ENCODE measurements around the gene ZCWPW1.

Gene ZCWPW1

DNA sequence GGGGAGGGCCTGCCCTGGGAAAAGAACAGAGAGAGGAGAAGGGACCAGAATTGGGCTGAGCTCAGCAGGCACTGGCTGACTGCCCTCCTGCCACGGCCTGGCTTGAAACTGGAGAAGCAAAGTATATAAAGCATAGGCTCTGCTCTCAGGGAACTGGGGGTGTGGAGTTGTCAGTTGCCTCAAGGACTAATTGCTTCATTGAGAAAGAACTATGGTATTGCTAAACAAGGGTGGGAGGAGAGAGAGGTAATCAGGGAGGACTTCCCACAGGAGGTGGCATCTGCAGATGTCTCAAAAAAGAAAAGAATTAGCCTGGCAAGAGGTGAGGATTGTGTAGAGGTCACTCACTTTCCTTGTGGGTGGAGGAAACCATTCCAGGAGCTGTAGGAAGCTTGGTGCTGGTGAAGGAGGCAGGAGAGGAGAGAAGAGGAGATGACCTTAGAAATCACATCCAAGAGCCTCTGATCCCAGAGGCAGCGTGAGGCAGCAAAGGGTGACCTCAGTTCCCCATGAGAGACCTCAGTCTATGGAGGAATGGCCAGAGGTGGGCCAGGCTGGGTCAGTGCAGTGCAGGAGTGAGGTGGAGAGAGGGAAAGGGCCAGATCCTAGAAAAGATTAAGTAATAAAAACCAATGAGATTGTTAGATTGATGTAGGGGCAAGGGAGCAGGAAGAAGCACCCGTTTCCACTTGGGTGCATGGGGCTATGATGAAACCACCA is 68.2 kb downstream of the ZCWPW1 start:
- Histone ChIP-seq H3K9ac (no peak overlapping the region), H3K36me3 (ENCODE audit: control insufficient read depth, insufficient read depth, low read length) (no peaks in the 10 kb centered on the region), H3K79me2 (no peaks in the 10 kb centered on the region), H2AFZ (no peak overlapping the region), H3K27ac (no peak overlapping the region), H3K4me3 (ENCODE audit: low read depth, low read length) (no peak overlapping the region), H3K27me3 (ENCODE audit: control insufficient read depth, insufficient read depth, low read length) (no peaks in the 10 kb centered on the region), H3K4me1 (no peaks in the 10 kb centered on the region), H3K9me3 (ENCODE audit: control insufficient read depth, low read length) (no peaks in the 10 kb centered on the region), H3K4me2 (ENCODE audit: low read length) (no peak overlapping the region)
- TF ChIP-seq, protein P1, sequence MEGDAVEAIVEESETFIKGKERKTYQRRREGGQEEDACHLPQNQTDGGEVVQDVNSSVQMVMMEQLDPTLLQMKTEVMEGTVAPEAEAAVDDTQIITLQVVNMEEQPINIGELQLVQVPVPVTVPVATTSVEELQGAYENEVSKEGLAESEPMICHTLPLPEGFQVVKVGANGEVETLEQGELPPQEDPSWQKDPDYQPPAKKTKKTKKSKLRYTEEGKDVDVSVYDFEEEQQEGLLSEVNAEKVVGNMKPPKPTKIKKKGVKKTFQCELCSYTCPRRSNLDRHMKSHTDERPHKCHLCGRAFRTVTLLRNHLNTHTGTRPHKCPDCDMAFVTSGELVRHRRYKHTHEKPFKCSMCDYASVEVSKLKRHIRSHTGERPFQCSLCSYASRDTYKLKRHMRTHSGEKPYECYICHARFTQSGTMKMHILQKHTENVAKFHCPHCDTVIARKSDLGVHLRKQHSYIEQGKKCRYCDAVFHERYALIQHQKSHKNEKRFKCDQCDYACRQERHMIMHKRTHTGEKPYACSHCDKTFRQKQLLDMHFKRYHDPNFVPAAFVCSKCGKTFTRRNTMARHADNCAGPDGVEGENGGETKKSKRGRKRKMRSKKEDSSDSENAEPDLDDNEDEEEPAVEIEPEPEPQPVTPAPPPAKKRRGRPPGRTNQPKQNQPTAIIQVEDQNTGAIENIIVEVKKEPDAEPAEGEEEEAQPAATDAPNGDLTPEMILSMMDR (IDR thresholded peaks at IDR 0.05) = no peak

- Histone ChIP-seq H3K4me3 (ENCODE audit: low read depth, low read length) (no peak overlapping the region), H3K79me2 (no peaks in the 10 kb centered on the region), H3K9ac (no peak overlapping the region), H3K36me3 (ENCODE audit: control insufficient read depth, insufficient read depth, low read length) (no peaks in the 10 kb centered on the region), H3K9me3 (ENCODE audit: control insufficient read depth, low read length) (no peaks in the 10 kb centered on the region), H3K4me1 (no peaks in the 10 kb centered on the region), H3K27me3 (ENCODE audit: control insufficient read depth, insufficient read depth, low read length) (no peaks in the 10 kb centered on the region), H2AFZ (no peak overlapping the region), H3K4me2 (ENCODE audit: low read length) (no peak overlapping the region), H3K27ac (no peak overlapping the region)
- TF ChIP-seq, protein P1 (IDR thresholded peaks at IDR 0.05) = no peak
Observed at GRCh38 chr7:100358857-100359212, 69.7 kb downstream of the ZCWPW1 start.

DNA sequence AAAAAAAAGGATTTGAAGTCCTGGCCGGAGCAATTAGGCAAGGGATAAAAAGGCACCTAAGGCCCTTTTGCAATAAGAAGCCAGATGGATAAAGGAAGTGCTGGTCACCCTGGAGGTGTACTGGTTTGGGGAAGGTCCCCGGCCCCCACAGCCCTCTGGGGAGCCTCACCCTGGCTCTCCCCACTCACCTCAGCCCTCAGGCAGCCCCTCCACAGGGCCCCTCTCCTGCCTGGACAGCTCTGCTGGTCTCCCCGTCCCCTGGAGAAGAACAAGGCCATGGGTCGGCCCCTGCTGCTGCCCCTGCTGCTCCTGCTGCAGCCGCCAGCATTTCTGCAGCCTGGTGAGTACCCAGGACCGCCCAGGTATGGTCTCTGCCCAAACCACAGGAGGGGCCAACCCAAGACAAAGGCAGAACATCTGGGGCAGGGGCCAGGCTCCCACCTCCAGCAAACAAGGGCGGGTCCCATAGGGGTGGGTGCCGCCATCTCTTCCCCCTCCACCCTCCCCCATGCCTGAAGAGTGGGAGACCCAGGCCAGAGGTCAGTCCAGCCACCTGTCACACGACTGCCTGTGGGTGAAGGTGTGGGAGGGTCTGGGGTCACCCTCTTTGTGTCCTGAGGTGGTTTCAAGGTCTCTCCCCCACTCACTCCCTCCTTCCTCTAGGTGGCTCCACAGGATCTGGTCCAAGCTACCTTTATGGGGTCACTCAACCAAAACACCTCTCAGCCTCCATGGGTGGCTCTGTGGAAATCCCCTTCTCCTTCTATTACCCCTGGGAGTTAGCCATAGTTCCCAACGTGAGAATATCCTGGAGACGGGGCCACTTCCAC is 70.3 kb downstream of the ZCWPW1 start, which contains the start of gene PILRB:
Gene PILRB (plus strand): TSS at position 91 of the 830 bp plus-strand sequence. CDS start 186 bp downstream, at position 277.
- Histone ChIP-seq H3K9me3 (ENCODE audit: control insufficient read depth, low read length) (no peaks in the 10 kb centered on the region), H3K79me2 (no peaks in the 10 kb centered on the region), H3K4me2 (ENCODE audit: low read length) (no peak within 1 kb of the TSS), H3K9ac (no peak within 1 kb of the TSS), H3K27ac (no peak within 1 kb of the TSS), H3K36me3 (ENCODE audit: control insufficient read depth, insufficient read depth, low read length) (no peaks in the 10 kb centered on the region), H3K27me3 (ENCODE audit: control insufficient read depth, insufficient read depth, low read length) (no peaks in the 10 kb centered on the region), H2AFZ (no peak within 1 kb of the TSS), H3K4me1 (no peaks in the 10 kb centered on the region), H3K4me3 (ENCODE audit: low read depth, low read length) (no peak within 1 kb of the TSS)
- TF ChIP-seq, protein P1 (IDR thresholded peaks at IDR 0.05) = no peak

DNA sequence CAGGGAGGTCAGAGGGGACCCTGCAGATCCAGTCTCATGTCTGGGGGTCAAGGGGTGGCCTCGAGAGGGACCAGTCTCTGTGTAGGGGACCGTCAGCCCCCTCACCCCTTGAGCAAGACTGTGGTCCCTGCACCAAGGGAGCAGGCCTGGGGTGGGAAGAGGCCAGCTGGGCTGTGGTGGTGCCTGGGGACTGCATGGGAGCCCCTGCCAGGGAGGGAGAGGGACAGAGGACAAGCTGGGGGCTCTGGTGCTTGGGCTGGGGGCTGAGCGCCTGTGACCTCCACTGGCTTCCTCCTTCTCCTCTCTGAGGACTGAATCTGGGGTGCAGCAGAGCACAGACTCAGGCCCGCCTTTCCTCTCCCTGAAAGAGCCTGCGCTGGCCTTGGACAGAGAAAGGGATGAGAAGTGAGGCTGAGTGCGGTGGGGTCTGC is 71.4 kb downstream of the ZCWPW1 start:
- no peaks in the 10 kb centered on the region for H3K27me3 ChIP-seq (ENCODE audit: control insufficient read depth, insufficient read depth, low read length)
- no peak overlapping the region for H3K27ac ChIP-seq
- no peak overlapping the region for H3K9ac ChIP-seq
- no peak overlapping the region for H3K4me3 ChIP-seq (ENCODE audit: low read depth, low read length)
- no peaks in the 10 kb centered on the region for H3K4me1 ChIP-seq
- no peak overlapping the region for H3K4me2 ChIP-seq (ENCODE audit: low read length)
- no peak overlapping the region for H2AFZ ChIP-seq
- no peaks in the 10 kb centered on the region for H3K79me2 ChIP-seq
- TF ChIP-seq, protein P1 (IDR thresholded peaks at IDR 0.05) = no peak
- H3K9me3 ChIP-seq (ENCODE audit: control insufficient read depth, low read length) = no peaks in the 10 kb centered on the region
- no peaks in the 10 kb centered on the region for H3K36me3 ChIP-seq (ENCODE audit: control insufficient read depth, insufficient read depth, low read length)

Measured in parathyroid adenoma (tissue), 2 donors.